Stimulated activated CD4-positive, alpha-beta T cell treated with anti-CD3 and anti-CD28 coated beads, Interleukin-1b, Interleukin-23, amount 100 ng/mL, for 1 hour (primary cell): ENCODE results near the gene HPSE.
"Not testable (repeated sequence)": the region's sequence is repeated elsewhere in the genome, so short reads cannot be mapped to it uniquely, and the experiment has no call there.

ENCODE experiments used
- DNase-seq, 2 donors: peaks; one replicate each; pipeline ENCODE4 v3.0.0-alpha.2; 2020; ENCODE audit warnings: low read depth in 2 of 2

Gene HPSE

GRCh38 chr4:83331956-83332355 lies 2.7 kb downstream of the HPSE start:
- no peak for DNase-seq

DNA sequence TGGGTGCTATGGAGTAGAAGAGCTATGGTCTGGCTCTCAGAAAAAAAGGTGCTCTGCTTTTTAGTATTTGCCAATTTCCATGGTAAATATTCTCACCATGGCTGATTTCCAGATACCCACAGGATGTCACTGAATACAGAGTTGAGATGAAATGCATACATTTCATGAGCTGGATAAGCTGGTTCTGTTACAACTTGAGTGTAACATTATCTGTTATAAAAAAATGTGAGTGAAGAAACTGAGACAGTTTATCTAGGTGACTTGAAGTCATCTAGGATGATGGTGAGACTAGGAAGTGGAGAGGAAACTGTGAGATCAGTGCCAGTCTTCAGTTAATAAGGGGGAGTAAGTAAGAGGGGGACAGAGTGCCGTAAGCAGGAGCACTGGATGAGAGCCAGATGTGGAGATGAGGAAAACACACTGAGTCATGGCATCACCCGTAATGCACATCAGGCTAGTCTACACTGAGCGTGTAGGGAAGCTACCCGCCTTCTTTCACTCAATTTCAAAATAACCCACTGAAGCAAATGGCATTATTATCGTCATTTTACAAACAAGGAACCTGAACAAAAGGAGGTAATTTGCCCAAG lies 5.0 kb downstream of the HPSE start:
- no peak for DNase-seq

DNA sequence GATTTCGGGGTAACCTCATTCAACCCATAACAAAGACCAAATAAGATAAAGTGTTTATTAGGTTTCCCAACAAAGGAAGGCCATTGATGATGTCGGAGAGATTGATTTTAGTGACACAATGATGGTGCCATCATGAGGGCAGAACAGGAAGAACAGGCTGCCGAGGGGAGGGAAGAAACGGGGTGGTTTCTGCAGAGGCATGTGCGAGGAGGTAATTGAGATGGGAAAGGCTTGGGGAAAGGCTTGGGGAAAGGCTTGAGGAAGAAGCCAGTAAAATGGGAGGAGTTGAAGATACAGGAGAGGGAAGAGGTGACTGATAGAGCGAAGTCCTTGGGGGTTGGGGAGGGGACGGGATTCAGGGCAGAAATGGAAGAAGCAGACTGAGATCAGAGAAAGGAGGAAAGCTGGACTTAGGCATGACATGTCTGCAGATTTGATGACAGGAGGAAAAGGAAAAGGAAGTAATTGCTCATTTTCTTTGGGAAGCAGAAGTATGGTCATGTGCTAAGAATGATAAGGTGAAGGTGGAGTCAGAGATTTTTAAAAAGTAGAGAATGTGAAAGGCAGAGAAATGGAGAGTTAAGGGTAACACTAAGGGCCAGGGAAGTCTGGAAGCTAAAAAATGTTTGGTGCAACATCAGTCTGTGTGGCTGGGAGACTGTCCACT lies 6.0 kb downstream of the HPSE start:
- DNase-seq, result no peak

DNA sequence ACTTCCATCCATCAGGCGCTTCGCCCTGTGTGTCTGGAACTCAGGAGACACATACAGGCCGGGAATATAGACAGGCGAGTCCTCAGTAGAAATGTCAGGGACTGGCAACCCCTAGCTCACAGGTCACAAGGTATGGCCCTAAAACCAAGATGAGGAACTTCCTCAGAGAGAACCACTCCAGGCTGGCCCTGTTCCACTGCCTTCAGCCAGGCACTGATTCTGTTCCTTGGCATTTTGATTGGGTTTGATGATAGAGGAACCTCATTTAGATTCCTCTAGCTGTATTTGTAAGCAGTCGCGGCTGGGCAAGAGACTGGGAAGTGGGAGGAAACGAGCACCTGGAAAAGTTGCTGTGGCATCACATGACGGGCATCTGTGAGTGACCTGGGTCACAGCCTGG lies 8.1 kb downstream of the HPSE start:
- DNase-seq, result no peak

GRCh38 chr4:83325306-83325705 lies 9.3 kb downstream of the HPSE start:
- not testable (repeated sequence) for DNase-seq

DNA sequence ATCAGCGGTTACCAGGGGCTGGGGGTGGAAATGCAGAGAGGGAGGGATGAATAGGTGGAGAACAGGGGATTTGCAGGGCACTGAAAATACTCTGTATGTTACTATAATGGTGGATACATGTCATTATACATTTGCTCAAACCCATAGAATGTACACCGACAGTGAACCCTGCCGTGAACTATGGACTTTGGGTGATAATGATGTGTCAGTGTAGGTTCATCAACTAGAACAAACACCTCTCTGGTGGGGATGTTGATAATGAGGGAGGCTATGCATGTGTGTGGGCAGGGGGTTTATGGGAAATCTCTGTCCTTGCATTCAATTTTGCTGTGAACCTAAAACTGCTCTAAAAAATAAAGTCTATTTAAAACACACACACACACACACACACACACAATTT lies 11.5 kb downstream of the HPSE start:
- DNase-seq, result no peak

DNA sequence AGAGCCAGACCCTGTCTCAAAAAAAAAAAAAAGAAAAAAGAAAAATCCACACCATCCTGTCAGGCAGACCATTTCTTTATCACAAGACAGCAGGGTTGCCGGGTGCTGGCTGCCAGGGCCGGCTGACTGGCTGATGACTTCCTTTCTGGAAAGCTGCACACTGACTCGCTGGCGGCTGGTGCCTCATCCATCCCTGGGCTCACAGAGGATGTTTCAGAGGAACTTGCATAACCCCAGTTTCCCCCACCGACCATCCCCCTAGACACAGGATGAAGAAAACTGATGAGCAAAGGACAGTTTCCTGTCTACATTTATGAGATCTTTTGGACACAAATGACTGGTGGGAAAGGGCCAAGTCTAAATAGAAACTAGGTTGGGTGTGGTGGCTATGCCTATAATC lies 14.1 kb downstream of the HPSE start:
- no peak for DNase-seq

GRCh38 chr4:83318666-83319065 lies 16.0 kb downstream of the HPSE start:
- no peak for DNase-seq

- DNase-seq, result no peak
Measured at GRCh38 chr4:83317671-83318070, 17.0 kb downstream of the HPSE start.

DNA sequence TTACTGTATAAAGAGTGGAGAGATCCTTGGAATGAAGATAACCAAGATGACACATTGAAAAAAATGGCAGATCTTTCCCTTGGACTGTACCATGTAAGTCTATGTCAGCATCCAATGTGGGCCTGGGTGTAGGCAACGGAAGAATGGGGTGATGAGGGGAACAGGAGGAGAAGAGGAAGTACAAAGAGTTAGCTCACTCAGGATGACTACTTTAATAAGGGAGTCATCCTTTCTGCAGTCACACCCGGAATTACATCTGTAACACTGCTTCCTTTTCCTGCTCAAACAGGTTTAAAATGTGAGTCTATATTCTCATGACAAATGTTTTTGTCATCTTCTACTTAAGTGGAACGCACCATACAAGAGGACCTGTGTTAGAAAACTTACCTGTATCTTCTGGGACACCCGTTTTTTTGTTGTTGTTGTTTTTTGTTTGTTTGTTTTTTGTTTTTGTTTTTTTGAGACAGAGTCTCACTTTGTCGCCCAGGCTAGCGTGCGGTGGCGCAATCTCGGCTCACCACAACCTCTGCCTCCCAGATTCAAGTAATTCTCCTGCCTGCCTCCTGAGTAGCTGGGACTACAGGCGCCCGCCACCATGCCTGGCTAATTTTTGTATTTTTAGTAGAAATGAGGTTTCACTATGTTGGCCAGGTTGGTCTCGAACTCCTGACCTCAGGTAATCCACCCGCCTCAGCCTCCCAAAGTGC lies 18.0 kb downstream of the HPSE start:
- no peak for DNase-seq

- no peak for DNase-seq
Measured at GRCh38 chr4:83315341-83315870, 19.2 kb downstream of the HPSE start.

- DNase-seq, result no peak
Measured at GRCh38 chr4:83308672-83309071, 26.0 kb downstream of the HPSE start.

DNA sequence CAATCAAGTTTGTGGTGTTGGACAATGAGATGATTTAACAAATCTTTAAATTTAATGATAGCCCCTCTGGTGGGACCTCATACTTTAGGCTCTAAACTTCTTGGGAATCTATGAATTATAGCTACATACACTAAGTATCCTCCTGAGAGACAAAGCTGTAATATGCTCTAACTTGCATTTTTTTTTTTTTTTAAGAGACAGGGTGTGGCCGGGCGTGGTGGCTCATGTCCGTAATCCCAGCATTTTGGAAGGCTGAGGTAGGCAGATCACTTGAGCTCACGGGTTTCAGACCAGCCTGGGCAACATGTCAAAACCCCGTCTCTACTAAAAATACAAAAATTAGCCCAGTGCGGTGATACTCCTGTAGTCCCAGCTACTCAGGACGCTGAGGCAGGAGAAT lies 26.7 kb downstream of the HPSE start:
- DNase-seq, result no peak

DNA sequence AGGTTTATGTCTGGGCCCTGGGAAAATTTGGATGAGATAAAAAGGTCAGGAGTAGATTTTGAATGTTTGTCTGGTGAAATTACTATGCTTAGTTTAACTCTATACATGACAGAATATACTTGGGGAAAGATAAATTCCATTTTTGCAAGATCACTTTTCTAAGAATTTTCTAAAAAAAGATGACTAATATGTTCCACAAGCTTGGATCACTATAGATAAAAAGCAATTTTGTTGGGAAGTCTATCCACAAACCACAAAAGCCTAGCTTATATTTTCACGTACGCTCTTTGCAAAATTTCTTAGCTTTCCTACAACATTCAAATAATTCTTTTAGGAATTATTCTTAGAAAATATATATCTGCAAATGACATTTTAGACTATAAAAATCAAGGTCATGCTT lies 29.5 kb downstream of the HPSE start:
- DNase-seq, result no peak

DNA sequence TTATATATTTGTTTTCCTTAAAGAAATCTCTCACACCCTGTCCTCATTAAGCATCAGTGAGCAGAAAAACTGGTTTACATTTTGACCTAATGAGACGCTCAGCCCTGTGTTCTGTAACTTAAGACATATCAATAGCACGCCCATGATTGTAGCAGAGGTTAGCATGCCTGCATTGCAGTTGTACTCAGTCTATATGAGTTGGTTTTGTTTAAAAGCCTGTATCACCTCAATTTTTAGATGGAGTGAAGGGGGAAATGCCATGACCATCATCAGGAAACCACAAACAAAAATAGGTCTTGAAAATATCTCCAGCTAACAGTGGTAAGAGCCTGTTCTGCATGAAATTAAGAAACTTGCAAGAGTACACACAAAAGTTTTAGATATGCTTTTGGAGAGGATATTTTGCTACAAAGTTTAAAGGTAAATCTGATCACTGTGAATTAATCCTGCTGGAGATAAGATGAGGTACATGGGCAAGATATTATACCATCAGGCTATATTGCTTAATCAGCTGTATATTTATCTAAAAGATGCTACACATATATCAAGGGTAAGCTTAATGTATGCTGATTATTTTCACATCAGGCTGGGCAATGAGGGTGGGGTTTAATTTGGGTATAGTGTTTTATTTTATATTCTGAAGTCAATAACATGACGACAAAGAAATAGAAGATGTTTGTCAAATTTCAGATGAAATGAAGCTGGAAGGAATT lies 36.9 kb downstream of the HPSE start:
- DNase-seq, result no peak

GRCh38 chr4:83293305-83294046 lies 41.2 kb downstream of the HPSE start:
- no peak for DNase-seq

GRCh38 chr4:83290059-83290774 lies 44.4 kb downstream of the HPSE start:
- DNase-seq, result not testable (repeated sequence)

DNA sequence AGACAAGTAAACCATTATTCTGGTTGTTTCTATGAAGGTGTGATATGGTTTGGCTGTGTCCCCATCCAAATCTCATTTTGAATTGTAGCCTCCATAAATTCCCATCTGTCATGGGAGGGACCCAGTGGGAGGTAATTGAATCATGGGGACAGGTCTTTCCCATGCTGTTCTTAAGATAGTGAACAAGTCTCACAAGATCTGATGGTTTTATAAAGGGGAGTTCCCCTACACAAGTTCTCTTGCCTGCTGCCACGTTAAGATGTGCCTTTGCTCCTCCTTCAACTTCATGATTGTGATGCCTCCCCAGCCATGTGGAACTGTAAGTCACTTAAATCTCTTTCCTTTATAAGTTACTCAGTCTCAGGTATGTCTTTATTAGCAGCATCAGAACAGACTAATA lies 46.3 kb downstream of the HPSE start:
- DNase-seq, result not testable (repeated sequence)

DNA sequence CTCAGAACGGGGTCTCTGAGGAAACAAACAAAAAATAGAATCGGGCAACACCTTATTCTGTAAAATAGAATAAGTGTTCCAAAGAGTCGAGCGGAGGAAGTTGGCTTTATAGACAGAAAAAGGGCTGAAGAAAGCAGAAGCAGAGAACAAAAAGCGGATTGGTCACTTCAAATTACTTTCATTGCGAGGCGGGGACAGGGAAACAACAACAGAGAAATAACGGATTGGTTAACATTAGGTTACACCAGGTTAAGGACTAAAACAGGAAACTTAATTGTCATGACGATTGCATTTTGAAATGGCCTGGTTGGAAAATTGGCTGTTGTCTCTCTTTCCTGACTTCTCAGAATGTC lies 49.6 kb downstream of the HPSE start:
- DNase-seq, result no peak

DNA sequence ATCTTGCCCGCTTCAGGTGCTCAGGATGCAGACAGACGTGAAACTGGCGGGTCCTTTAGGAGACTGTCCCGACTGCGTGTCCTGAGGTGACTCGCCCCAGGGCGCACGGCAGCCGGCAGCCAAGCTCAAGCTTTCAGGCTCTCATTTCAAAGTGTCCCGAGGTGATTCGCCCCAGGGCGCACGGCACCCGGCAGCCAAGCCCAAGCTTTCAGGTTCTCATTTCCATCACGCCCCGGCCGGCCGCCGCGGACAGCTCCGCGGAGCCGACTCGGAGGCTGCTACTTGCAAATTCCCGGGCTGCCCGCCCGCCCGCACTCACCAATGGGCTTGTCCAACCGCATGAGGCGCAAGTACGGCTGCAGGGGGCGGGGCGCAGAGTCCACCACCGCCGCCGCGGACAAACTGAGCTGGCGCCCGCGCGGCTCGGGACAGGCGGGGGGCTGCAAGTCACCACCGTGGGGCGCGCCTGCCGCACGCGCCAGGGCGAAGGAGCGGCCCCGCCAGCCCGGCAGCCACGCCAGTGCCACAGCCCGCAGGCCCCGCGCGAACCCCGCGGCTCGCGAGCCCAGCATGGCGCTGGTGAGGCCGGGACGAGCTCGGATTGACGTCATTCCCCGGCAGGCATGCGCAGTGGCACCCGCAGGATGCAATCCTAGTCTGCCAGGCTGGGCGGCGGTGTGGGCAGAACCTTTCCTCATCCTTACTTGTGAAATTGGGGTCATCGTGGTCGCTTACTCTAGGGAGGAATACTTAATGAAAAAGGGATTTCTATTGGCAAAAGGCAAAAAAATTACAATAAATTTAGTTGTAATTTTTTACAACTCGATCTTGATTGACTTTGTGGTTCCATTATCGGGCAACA lies 50.2 kb downstream of the HPSE start, which contains the start of gene COQ2:
COQ2 (minus strand) TSS at position 606 of the 862 bp plus-strand sequence; CDS start at position 572, 34 bp downstream.
- peak; percentile 79 to 92 for DNase-seq
